Prostate gland (tissue), 2 donors: ENCODE results near the gene MMP23B.

ENCODE experiments used
- CTCF ChIP-seq, 4 experiments: fragments of 200-600 bp in 2 of 4; fragments of 450-650 bp in 2 of 4; sonication (generic) in 2 of 4; IDR thresholded peaks; 1 replicate in 3 of 4; 2 replicates in 1 of 4; pipeline ENCODE4 v1.5.1; 2016 to 2019; ENCODE audit warnings: antibody characterized with exemption in 4 of 4, mild to moderate bottlenecking in 2 of 4, moderate library complexity in 2 of 4
- POLR2A ChIP-seq: fragments of 450-650 bp; IDR thresholded peaks from one replicate; pipeline ENCODE4 v1.6.1; 2016; ENCODE audit warnings: antibody characterized with exemption, mild to moderate bottlenecking

DNA sequence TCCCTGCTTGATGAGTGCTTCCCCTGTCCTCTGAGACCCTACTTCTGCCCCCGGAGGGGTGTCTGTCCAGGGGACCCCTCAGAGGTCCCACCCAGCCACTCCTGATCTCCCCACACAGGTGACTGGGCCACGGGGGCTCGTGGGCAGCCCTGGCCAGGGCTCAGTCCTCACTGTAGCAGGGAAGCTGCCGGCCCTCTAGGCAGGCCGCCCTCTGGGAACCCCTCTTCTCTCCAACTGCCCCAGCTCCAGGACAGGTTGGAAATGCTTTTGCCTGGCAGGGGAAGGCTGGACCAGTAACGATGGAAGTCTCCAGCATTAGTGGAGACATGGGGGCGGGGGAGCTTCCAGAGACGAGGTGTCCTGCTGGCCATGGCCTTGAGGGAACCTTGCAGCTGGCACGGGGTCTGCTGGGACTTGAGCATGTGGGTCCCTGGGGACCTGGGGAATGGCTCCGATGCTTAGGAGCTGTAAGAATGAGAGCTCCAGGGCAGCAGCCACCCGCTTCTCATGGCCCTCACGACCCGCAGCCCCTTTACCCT lies 28.9 kb upstream of the MMP23B start:
- TF ChIP-seq CTCF (IDR thresholded peaks at IDR 0.05) (no peak), POLR2A (no peak)
